ENCODE data around the gene PIWIL4.
"Not testable (repeated sequence)": the region's sequence is repeated elsewhere in the genome, so short reads cannot be mapped to it uniquely, and the experiment has no call there.

The PIWIL4 gene

DNA sequence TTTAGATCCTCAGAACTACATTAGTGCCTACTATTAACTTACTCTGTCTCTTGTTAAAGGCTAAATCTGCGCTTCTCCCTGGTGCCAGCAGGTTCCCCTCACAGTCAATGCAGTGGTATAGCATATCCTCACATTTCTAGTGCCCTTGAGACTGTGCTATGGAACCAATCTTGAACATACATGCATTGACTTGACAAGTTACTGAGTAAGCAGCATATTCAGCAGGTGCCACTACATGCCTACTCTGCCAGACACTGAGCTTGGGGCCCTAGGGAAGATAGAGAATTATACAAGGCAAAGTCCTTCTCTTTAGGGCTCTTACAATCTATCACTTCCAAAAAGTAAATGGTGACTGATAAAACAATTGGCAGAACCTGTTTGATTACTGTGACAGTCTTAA, 20.3 kb upstream of the PIWIL4 start:
- no peak for DNase-seq (ENCODE audit: low read depth in 3 of 3)

DNA sequence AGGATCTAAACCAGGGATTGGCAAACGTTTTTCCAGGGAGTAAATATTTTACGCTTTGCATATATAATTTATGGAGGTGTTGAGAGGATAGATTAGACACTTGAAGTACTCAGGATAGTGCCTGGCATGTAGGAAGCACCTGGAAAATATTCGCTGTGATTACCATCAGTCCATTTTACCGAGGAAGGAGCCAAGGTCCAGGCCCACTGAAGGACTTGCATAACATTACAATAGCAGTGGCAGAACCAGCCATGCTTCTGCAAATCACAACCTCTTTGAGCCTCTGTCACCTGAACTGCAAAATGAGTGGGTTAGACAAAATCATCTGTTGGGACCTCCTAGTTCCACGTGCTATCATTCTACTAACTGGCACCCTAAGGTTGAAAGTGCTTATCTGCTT, 18.0 kb upstream of the PIWIL4 start:
- DNase-seq (ENCODE audit: low read depth in 3 of 3), result no peak

- DNase-seq (ENCODE audit: low read depth in 3 of 3), result no peak
These were observed 16.7 kb upstream of the PIWIL4 start for GRCh38 chr11:94550513-94550912.

DNA sequence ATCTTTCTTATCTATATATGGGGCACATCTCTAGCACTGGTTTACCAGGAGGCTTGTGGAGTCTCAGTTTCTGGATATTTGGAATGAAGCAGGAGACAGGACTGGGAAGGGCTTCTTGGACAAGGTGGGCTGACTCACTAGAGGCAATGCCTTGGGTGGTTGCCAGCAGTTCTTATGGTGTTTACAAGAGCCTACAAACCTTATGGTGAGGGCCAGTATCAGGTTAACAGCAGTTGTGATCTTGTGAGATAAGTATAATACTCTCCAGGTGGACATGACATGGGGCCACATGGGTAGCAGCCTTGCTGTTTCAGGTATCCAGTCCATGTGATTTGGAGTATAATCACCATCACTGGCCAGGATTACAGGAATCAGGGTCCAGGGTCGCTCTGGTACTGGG, 13.2 kb upstream of the PIWIL4 start:
- no peak for DNase-seq (ENCODE audit: low read depth in 3 of 3)

GRCh38 chr11:94555752-94556329, 11.3 kb upstream of the PIWIL4 start:
- DNase-seq (ENCODE audit: low read depth in 3 of 3), result not testable (repeated sequence)

DNA sequence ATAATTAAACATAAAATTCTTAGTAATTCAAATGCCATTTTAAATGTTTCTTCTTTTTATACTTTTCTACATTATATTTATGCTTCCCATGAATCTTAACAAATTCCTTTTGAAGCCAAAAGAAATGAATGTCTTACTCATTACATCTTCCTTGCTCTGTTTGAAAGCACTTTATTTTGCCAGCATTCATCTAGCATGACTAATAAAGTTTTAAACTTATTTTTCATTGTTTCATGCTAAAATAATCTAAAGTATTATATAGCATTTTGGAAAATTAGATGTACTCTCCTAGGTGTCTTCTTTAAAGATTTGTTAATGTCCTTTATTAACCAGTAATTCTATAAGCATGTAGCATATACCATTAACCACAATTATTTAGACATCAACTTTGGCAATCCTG, 9.7 kb upstream of the PIWIL4 start:
- no peak for DNase-seq (ENCODE audit: low read depth in 3 of 3)

GRCh38 chr11:94557992-94558391, 9.2 kb upstream of the PIWIL4 start:
- DNase-seq (ENCODE audit: low read depth in 3 of 3), result no peak

- no peak for DNase-seq (ENCODE audit: low read depth in 3 of 3)
These were observed 8.7 kb upstream of the PIWIL4 start for GRCh38 chr11:94558468-94558867.

GRCh38 chr11:94558932-94559331, 8.2 kb upstream of the PIWIL4 start:
- DNase-seq (ENCODE audit: low read depth in 3 of 3), result no peak

- no peak for DNase-seq (ENCODE audit: low read depth in 3 of 3)
These were observed 7.8 kb upstream of the PIWIL4 start for GRCh38 chr11:94559361-94559760.

DNA sequence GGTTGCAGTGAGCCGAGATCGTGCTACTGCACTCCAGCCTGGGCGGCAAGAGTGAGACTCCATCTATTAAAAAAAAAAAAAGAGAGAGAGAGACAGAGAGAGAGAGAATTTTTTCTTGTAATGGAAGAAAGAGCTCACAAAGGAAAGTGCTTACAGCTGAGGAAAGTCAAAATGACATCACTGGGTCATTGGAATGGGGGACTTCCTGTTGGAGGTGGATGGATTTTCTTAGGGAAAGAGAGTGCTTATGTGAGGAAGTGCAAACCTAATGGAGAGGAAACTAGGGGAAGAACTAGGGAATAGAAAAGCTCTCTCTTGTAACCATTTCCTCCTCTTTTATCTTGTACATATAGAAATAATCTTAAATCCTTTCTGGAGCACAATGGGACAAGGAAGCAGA, 6.3 kb upstream of the PIWIL4 start:
- no peak for DNase-seq (ENCODE audit: low read depth in 3 of 3)

GRCh38 chr11:94563176-94563847, 3.9 kb upstream of the PIWIL4 start:
- no peak for DNase-seq (ENCODE audit: low read depth in 3 of 3)

- no peak for DNase-seq (ENCODE audit: low read depth in 3 of 3)
These were observed 3.2 kb upstream of the PIWIL4 start for GRCh38 chr11:94563848-94564467.

- DNase-seq (ENCODE audit: low read depth in 3 of 3), result no peak
These were observed 1.0 kb downstream of the PIWIL4 start for GRCh38 chr11:94568200-94568599.

- no peak for DNase-seq (ENCODE audit: low read depth in 3 of 3)
These were observed 1.5 kb downstream of the PIWIL4 start for GRCh38 chr11:94568717-94569116.

GRCh38 chr11:94572975-94573374, 5.8 kb downstream of the PIWIL4 start:
- DNase-seq (ENCODE audit: low read depth in 3 of 3), result not testable (repeated sequence)

GRCh38 chr11:94574193-94574961, 7.2 kb downstream of the PIWIL4 start:
- DNase-seq (ENCODE audit: low read depth in 3 of 3), result no peak

DNA sequence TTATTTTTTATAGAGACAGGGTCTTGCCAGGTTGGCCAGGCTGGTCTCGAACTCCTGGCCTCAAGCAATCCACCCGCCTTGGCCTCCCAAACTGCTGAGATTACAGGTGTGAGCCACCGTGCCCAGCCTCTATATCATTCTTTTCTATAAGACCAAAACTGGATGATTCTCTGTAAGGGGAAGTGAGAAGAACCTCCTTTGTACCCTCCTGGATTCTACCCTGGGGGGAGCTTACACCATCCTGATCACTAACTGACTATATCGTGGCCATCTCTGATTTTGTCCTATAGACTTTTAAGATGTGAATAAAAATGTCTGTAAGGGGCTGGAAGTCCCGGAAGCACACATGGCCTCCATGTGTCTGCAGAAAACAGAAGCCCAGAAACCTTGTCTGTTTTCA, 9.1 kb downstream of the PIWIL4 start:
- DNase-seq (ENCODE audit: low read depth in 3 of 3), result no peak

GRCh38 chr11:94577841-94578240, 10.7 kb downstream of the PIWIL4 start:
- DNase-seq (ENCODE audit: low read depth in 3 of 3), result no peak

DNA sequence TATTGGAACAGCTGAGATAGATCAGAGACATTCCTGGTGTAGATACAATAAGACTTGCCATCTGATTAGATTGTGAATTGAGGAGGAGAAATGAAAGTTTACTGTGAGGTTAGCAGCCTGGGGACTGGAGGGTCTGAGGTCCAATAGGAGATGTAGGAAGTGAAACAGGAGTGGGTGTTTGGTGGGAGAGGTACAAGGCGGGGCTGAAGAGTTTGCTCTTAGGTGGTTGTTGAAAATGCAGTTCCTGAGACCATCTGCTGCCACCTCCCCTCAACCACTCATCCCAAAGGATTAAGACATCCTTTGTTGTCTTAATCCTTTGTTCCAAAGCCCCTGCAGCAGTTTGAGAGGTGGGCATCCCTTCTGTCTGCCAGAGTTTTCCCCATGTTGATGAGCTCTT, 14.8 kb downstream of the PIWIL4 start:
- DNase-seq (ENCODE audit: low read depth in 3 of 3), result no peak

GRCh38 chr11:94583213-94583865, 16.2 kb downstream of the PIWIL4 start:
- DNase-seq (ENCODE audit: low read depth in 3 of 3), result no peak

GRCh38 chr11:94583866-94584500, 16.8 kb downstream of the PIWIL4 start:
- DNase-seq (ENCODE audit: low read depth in 3 of 3), result no peak
